Mesendoderm (in vitro differentiated cells): ENCODE results near the gene AOAH.

Experiments used
- DNase-seq: peaks from one replicate; pipeline ENCODE4 v3.0.0; 2013
- H2AK5ac ChIP-seq: 2 replicates; pipeline ENCODE4 v1.6.1; 2013; ENCODE audit warnings: low read length, inconsistent platforms
- H2BK120ac ChIP-seq: 2 replicates; pipeline ENCODE4 v1.6.1; 2013; ENCODE audit warnings: low read depth, mild to moderate bottlenecking, low read length, moderate library complexity, mixed read lengths
- H2BK15ac ChIP-seq: replicated peaks from 2 replicates; pipeline ENCODE4 v1.6.1; 2013; ENCODE audit warnings: low read depth, mild to moderate bottlenecking, moderate library complexity
- H2BK5ac ChIP-seq: 2 replicates; pipeline ENCODE4 v1.6.1; 2013; ENCODE audit warnings: low read length, inconsistent platforms
- H3K18ac ChIP-seq: 2 replicates; pipeline ENCODE4 v1.6.1; 2013; ENCODE audit warnings: mild to moderate bottlenecking, low read length, mixed read lengths
- H3K23ac ChIP-seq: one replicate; pipeline ENCODE4 v1.6.1; 2013; ENCODE audit warnings: low read length
- H3K27ac ChIP-seq: 2 replicates; pipeline ENCODE4 v1.5.1; 2013; ENCODE audit warnings: low read depth, mild to moderate bottlenecking, inconsistent platforms, low read length, moderate library complexity
- H3K27me3 ChIP-seq: 2 replicates; pipeline ENCODE4 v1.6.1; 2013; ENCODE audit warnings: low read length, control low read depth, mild to moderate bottlenecking, inconsistent platforms; ENCODE audit not compliant: insufficient read depth, poor library complexity
- H3K36me3 ChIP-seq: 2 replicates; pipeline ENCODE4 v1.6.1; 2013; ENCODE audit warnings: low read length, inconsistent platforms; ENCODE audit not compliant: control insufficient read depth, insufficient read depth
- H3K4ac ChIP-seq: one replicate; pipeline ENCODE4 v1.6.1; 2013; ENCODE audit warnings: low read depth, mild to moderate bottlenecking, low read length, moderate library complexity
- H3K4me1 ChIP-seq: 2 replicates; pipeline ENCODE4 v1.6.1; 2013; ENCODE audit warnings: low read depth, low read length, inconsistent platforms; ENCODE audit not compliant: control insufficient read depth
- H3K4me2 ChIP-seq: 2 replicates; pipeline ENCODE4 v1.6.1; 2013; ENCODE audit warnings: low read length
- H3K4me3 ChIP-seq: 2 replicates; pipeline ENCODE4 v1.5.1; 2013; ENCODE audit warnings: mild to moderate bottlenecking, low read length
- H3K56ac ChIP-seq: one replicate; pipeline ENCODE4 v1.6.1; 2013; ENCODE audit warnings: low read length
- H3K79me1 ChIP-seq: 2 replicates; pipeline ENCODE4 v1.6.1; 2013; ENCODE audit warnings: low read length, inconsistent platforms
- H3K79me2 ChIP-seq: 2 replicates; pipeline ENCODE4 v1.6.1; 2013; ENCODE audit warnings: mild to moderate bottlenecking, low read length; ENCODE audit not compliant: control insufficient read depth, insufficient read depth
- H3K9ac ChIP-seq: 2 replicates; pipeline ENCODE4 v1.6.1; 2013; ENCODE audit warnings: low read length, inconsistent platforms
- H4K5ac ChIP-seq: one replicate; pipeline ENCODE4 v1.6.1; 2013; ENCODE audit warnings: low read length
- H4K8ac ChIP-seq: one replicate; pipeline ENCODE4 v1.6.1; 2013; ENCODE audit warnings: low read depth, mild to moderate bottlenecking, control low read depth, low read length, moderate library complexity
- WGBS: extraction: QIAGEN DNeasy Blood & Tissue Kit; methylation state at CpG from one replicate; pipeline ENCODE4 v1.1.7; 2013; ENCODE audit warnings: low lambda C conversion rate, missing lambda C conversion rate; ENCODE audit not compliant: insufficient coverage; ENCODE audit errors: extremely low coverage; 5-methylcytosine and 5-hydroxymethylcytosine counted together

AOAH gene

GRCh38 chr7:36475381-36475780, 248.9 kb downstream of the AOAH start:
- Histone ChIP-seq H3K23ac (no peak overlapping the region), H4K5ac (no peak overlapping the region), H3K4me3 (no peak overlapping the region), H3K56ac (no peak overlapping the region), H2BK120ac (no peak overlapping the region), H3K27me3 (no peaks in the 10 kb centered on the region), H4K8ac (no peak overlapping the region), H3K4me1 (no peaks in the 10 kb centered on the region), H2AK5ac (no peak overlapping the region), H3K18ac (no peak overlapping the region), H3K9ac (no peak overlapping the region), H3K4ac (no peak overlapping the region), H3K4me2 (no peak overlapping the region), H2BK15ac (no peak overlapping the region), H3K79me2 (no peaks in the 10 kb centered on the region), H3K36me3 (no peaks in the 10 kb centered on the region), H3K27ac (no peak overlapping the region), H2BK5ac (no peak overlapping the region), H3K79me1 (no peaks in the 10 kb centered on the region)
- no CpG with 5 or more reads among the region's 3 CpGs for WGBS
- peak; percentile 10 for DNase-seq

DNA sequence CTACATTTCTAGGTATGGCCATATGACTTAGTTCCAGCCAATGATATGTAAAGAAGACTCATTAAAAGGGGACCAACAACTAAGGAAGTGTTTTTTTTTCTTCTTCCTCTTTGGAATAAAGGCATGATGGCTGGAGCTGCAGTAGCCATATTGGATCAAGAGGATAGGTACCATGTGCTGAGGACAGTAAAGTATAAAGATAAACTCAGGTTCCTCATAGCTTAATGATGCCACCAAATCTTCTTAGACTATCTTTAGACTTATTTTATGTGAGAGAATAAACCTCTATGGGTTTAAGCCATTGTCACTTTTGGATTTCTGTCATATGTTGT, 249.3 kb downstream of the AOAH start:
- no peak overlapping the region for H3K4me3 ChIP-seq
- H3K27me3 ChIP-seq: no peaks in the 10 kb centered on the region
- no peak overlapping the region for H2BK120ac ChIP-seq
- H3K36me3 ChIP-seq: no peaks in the 10 kb centered on the region
- H2BK15ac ChIP-seq: no peak overlapping the region
- no peak overlapping the region for H2BK5ac ChIP-seq
- no peak overlapping the region for H3K4me2 ChIP-seq
- H3K79me1 ChIP-seq: no peaks in the 10 kb centered on the region
- no peak overlapping the region for H2AK5ac ChIP-seq
- H3K9ac ChIP-seq: no peak overlapping the region
- H3K23ac ChIP-seq: no peak overlapping the region
- no peak overlapping the region for H3K27ac ChIP-seq
- H3K18ac ChIP-seq: no peak overlapping the region
- no peaks in the 10 kb centered on the region for H3K79me2 ChIP-seq
- no peak overlapping the region for H4K5ac ChIP-seq
- no peaks in the 10 kb centered on the region for H3K4me1 ChIP-seq
- no peak overlapping the region for H3K4ac ChIP-seq
- no peak overlapping the region for H4K8ac ChIP-seq
- no peak for DNase-seq
- H3K56ac ChIP-seq: no peak overlapping the region

DNA sequence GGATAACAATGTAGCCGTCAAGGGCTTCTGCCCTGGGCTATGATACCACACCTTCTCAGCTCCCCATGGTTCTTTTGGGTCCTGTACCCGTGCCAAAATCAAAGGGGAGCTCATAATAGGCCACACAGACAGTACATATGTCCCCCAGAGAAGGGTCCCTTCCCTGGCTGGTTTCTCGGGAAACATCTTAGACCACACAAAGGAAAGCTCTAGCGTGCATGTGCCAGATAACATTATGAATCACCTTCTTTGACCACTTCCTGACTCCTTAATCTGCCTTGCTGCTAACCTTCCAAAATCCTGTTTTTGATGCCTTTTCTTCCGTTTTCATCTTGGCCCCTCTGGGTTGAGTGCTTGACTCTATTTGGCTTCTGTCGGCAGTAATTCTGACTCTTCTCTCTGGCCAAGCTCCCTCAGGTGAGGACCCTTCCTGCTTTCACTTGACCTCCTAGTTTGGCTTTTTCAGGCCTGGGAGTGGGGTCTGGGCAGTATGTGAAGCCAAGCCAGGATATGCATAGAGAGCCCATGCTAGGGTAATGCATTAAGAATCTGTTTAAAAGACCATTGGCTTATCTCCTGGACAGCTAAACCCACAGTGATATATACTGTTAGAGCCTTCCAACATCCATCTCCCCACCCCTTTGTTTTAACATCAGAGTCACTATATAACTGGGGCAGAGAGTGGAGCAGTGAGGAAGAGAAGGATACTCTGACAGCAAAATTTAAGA, 249.8 kb downstream of the AOAH start:
- H2AK5ac ChIP-seq: no peak overlapping the region
- no peak overlapping the region for H4K8ac ChIP-seq
- no peak overlapping the region for H2BK120ac ChIP-seq
- no peak overlapping the region for H3K4me2 ChIP-seq
- H3K79me1 ChIP-seq: no peaks in the 10 kb centered on the region
- H2BK15ac ChIP-seq: no peak overlapping the region
- DNase-seq: no peak
- H2BK5ac ChIP-seq: no peak overlapping the region
- no peak overlapping the region for H3K4ac ChIP-seq
- H3K4me3 ChIP-seq: no peak overlapping the region
- H4K5ac ChIP-seq: no peak overlapping the region
- H3K56ac ChIP-seq: no peak overlapping the region
- H3K27me3 ChIP-seq: no peaks in the 10 kb centered on the region
- no peak overlapping the region for H3K27ac ChIP-seq
- no peak overlapping the region for H3K9ac ChIP-seq
- no CpG with 5 or more reads among the region's 6 CpGs for WGBS
- no peak overlapping the region for H3K18ac ChIP-seq
- H3K36me3 ChIP-seq: no peaks in the 10 kb centered on the region
- H3K79me2 ChIP-seq: no peaks in the 10 kb centered on the region
- H3K23ac ChIP-seq: no peak overlapping the region
- no peaks in the 10 kb centered on the region for H3K4me1 ChIP-seq

DNA sequence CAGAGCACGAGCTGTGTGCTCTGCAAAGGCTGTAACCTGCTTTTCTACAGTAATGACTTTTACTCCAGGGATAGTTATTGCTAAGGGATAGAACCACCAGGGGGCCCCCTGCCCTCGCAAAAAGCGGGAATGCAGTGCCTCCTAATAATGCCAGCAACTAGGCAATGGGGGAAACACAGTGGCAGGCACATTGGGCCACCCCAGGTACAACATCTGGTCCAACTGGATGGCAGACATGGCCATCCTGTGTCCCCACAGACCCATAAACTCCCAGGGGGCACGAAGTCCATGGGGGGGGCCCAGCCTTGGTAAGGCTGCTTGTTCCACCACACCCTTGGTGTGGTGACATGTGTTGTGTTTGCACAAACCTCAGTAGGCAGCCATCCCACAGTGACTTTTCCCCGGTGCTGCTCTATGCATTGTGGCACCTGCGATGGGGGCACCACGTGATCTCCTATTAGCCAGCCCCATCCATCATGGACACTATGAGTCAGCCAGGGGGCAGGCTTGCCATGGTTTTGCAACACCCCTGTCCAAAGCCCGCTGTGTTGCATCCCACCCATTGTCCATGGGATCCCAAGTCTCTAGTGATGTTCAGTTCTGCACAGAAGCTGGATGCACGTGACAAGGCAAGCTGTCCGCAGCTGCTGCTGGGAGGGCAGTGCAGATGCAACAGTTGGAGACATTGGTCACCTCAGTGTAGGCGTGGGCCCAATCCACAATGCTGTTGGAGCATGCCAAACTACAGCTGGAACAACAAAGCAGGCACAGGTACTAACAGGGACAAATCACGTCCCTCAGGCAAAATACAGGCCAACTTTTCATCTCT, 250.6 kb downstream of the AOAH start:
- Histone ChIP-seq H2BK15ac (no peak overlapping the region), H3K79me1 (no peaks in the 10 kb centered on the region), H3K27me3 (no peaks in the 10 kb centered on the region), H3K36me3 (no peaks in the 10 kb centered on the region), H2BK120ac (no peak overlapping the region), H3K4me3 (no peak overlapping the region), H3K4me1 (no peaks in the 10 kb centered on the region), H2BK5ac (no peak overlapping the region), H3K23ac (no peak overlapping the region), H3K9ac (no peak overlapping the region), H4K8ac (no peak overlapping the region), H3K27ac (no peak overlapping the region), H3K4ac (no peak overlapping the region), H3K79me2 (no peaks in the 10 kb centered on the region), H3K56ac (peak overlapping the region; percentile 34), H4K5ac (no peak overlapping the region), H3K18ac (no peak overlapping the region), H3K4me2 (no peak overlapping the region), H2AK5ac (no peak overlapping the region)
- DNase-seq: peak; percentile 57
- no CpG with 5 or more reads among the region's 12 CpGs for WGBS

DNA sequence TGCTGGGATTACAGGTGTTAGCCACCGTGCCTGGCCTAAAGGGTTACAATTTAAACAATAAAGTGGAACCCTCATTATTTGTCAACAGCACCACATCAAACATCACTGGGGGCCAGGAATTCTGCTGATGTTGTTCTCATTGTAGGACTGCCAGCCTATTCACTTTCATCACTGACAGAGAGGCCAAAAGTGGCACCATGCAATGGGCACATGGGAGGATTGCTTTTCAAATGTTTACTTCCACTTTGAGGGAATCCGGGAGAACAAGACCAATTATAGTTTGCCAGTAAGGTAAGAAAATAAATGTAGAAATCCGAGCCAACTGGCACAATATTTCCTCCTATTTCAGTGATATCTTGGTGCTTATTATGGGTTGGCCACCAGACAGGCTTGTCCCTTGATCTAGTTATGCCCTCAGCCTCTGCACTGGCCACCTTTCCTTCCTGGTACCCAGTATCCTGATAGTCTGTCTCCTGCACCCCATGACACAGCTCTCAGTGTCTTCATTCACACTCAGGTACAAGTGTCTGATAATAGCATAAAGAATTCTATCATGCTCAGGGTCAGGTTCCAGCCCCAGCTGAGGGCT, 252.1 kb downstream of the AOAH start:
- H3K36me3 ChIP-seq: no peaks in the 10 kb centered on the region
- no peak overlapping the region for H3K4me2 ChIP-seq
- no peaks in the 10 kb centered on the region for H3K79me2 ChIP-seq
- H3K79me1 ChIP-seq: no peaks in the 10 kb centered on the region
- H3K18ac ChIP-seq: no peak overlapping the region
- no peak overlapping the region for H2BK15ac ChIP-seq
- no peak overlapping the region for H4K8ac ChIP-seq
- H3K9ac ChIP-seq: no peak overlapping the region
- H3K4me3 ChIP-seq: no peak overlapping the region
- H3K27me3 ChIP-seq: no peaks in the 10 kb centered on the region
- DNase-seq: no peak
- no peak overlapping the region for H2BK120ac ChIP-seq
- no peaks in the 10 kb centered on the region for H3K4me1 ChIP-seq
- no peak overlapping the region for H3K56ac ChIP-seq
- no CpG with 5 or more reads among the region's 3 CpGs for WGBS
- no peak overlapping the region for H4K5ac ChIP-seq
- no peak overlapping the region for H2AK5ac ChIP-seq
- H2BK5ac ChIP-seq: no peak overlapping the region
- no peak overlapping the region for H3K23ac ChIP-seq
- H3K27ac ChIP-seq: no peak overlapping the region
- H3K4ac ChIP-seq: no peak overlapping the region
